ENCODE data around the gene SPDYE17.
"Not testable (repeated sequence)": the region's sequence is repeated elsewhere in the genome, so short reads cannot be mapped to it uniquely, and the experiment has no call there.

SPDYE17 gene

DNA sequence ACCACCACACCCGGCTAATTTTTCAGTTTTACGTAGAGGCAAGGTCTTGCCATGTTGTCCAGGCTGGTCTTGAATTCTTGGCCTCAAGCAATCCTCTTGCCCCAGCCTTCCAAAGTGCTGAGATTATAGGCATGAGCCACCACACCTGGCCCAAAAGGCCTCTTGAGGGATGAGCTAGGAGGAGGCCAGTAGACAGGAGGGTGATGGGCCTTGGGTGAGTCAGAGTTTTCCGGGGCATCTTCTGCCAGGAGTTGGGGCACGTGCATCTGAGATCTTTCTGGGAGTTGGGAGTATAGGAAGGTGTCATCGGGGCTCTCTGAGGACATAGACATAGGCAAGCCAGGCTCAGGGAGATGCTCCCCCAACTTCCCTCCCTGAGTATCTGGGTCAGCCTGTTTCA, 48.8 kb downstream of the SPDYE17 start:
- not testable (repeated sequence) for H3K4me3 ChIP-seq (ENCODE audit: low read depth, low read length); DNase-seq (ENCODE audit: low read depth)

DNA sequence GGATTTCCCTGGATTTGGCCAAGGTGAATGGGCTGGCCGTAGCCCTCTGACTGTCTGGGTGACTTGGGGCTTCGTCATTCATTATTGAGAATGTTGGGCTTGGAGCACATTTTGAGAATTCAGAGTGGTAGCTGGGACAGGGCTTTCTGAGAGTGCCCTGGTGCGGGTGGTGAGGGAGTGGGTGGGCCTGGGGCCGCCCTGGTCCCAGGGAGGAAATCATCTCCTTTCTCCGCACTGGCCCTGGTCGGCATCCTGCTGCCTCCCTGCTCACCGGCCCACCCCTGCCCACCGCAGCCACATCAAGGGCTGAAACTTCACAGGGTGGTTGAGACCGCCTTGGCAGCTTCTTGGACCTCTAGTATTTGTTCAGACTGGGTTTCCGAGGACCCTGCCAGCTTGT, 49.7 kb downstream of the SPDYE17 start:
- not testable (repeated sequence) for DNase-seq (ENCODE audit: low read depth); H3K4me3 ChIP-seq (ENCODE audit: low read depth, low read length)

DNA sequence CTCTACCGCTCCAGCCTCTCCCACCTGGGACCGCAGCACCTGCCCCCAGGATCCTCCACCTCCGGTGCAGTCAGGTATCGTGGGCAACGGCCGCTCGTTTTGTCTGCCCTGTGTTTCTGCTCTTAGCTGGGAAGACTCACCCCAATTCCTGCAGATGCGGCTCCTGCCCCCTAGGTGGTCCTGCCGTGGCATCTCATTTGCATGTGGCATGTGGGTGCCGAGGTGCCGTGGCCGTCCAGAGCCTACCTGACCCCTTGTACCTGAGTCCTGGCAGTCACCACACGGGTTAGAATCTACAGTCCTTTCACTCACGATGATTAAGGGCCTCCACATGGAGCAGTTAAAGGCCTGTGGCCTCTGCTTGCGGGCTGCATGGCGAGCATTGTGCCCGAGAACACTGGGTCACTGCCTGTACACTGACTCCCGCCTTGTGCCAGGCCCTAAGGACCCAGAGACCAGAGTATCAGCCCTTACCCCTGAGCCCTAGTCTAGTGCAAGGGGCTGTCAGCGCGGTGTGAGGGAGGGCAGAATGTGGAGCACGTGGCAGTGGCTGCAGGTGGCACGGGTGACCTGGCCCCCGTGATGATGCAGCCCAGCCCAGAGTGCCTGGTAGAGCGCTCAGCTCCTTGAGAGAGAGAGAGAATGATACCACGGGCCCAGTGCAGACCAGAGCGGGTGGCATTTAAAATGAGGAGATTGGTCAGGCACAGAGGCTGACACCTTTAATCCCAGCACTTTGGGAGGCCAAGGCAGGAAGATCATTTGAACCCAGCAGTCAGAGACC, 50.8 kb downstream of the SPDYE17 start:
- H3K4me3 ChIP-seq (ENCODE audit: low read depth, low read length); DNase-seq (ENCODE audit: low read depth): not testable (repeated sequence)

DNA sequence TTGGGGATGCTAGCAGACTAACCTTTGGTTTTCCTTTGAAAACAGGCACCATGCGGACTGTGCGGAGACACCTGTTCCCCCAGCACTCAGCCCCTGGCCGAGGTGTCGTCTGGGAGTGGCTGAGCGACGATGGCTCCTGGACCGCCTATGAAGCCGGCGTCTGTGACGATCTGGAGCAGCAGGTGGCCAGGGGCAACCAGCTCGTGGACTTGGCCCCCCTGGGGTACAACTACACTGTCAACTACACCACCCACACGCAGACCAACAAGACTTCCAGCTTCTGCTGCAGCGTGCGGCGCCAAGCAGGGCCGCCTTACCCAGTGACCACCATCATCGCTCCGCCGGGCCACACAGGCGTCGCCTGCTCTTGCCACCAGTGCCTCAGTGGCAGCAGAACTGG, 51.6 kb downstream of the SPDYE17 start:
- not testable (repeated sequence) for DNase-seq (ENCODE audit: low read depth)

DNA sequence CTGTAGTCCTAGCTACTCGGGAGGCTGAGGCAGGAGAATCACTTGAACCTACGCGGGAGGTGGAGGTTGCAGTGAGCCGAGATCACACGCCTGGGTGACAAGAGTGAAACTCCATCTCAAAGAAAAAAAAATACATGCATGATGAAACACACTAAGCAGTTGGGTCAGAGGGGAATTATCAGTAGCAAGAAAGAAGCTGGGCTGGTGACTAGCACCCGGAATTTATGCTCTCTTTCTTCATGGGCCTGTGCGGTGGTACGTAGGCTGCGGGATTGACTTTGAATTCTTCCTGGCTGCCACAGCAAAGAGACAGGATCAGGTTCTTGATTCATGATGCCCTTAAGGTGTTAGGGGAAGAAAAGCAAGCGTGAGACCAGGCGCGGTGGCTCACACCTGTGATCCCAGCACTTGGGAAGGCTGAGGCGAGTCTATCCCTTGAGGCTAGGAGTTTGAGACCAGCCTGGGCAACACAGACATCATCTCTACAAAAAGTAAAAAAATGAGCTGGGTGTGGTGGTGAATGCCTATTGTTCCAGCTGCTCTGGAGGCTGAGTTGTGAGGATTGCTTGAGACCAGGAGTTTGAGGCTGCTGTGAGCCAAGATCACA, 54.3 kb downstream of the SPDYE17 start:
- not testable (repeated sequence) for DNase-seq (ENCODE audit: low read depth); H3K4me3 ChIP-seq (ENCODE audit: low read depth, low read length)

More for the DNA sequence above, 51.6 kb downstream of the SPDYE17 start:
- not testable (repeated sequence) for H3K4me3 ChIP-seq (ENCODE audit: low read depth, low read length)

DNA sequence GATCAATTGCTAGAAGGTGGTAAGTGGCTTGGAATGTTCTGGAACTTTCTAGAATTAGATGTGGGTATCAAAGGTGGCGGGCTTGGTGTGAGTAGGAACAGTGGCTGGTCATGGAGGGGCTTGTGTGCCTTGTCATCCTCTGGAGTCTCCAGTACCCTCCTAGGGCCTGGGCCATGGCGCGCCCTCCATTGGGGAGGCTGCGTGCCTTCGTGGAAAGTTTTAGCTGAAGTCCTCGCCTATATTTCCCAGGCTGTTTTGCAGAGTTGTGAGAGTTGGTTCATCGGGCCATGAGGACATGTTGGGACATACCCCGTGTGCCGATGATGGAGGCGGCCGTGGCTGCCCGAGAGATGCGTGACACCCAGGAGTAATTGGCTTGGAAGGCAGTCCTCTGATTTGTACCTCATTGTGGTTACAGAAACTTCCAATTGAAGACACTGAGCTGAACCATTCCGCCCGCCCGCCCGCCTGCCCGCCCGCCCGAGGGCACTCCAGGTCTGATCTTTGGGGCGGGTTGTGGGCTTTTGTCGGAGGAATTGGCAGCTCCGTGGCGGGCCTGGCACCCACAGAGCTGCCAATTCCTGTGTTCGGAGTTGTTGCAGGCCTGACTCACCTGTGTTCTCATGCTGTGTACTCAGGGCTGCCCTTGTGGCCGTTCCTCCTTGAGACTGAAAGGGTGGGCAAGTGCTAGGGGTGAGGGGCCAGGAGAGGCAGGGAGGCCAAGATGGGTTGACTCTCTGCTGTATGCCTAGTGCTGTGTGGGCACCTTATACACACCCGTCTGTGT, 57.2 kb downstream of the SPDYE17 start:
- DNase-seq (ENCODE audit: low read depth); H3K4me3 ChIP-seq (ENCODE audit: low read depth, low read length): not testable (repeated sequence)

DNA sequence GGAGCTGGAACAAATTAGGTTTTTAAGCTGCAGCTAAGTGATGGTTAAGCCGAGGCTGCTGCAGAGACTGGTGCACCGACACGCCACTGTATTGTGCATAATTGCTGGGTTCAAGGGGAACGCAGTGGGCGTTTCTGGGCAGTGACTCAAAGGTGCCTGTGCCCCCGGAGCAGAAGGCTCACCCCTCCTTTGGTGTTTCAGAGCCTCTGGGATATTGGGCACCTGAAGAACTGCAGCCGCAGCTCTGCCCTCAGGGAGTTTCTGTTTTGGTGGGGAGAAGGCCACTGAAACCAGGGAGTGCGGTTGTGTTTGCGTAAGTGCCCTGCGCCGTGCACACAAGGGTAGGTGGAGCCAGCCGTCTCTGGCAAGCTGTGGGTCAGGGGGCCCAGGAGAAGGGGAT, 57.8 kb downstream of the SPDYE17 start:
- H3K4me3 ChIP-seq (ENCODE audit: low read depth, low read length); DNase-seq (ENCODE audit: low read depth): not testable (repeated sequence)

DNA sequence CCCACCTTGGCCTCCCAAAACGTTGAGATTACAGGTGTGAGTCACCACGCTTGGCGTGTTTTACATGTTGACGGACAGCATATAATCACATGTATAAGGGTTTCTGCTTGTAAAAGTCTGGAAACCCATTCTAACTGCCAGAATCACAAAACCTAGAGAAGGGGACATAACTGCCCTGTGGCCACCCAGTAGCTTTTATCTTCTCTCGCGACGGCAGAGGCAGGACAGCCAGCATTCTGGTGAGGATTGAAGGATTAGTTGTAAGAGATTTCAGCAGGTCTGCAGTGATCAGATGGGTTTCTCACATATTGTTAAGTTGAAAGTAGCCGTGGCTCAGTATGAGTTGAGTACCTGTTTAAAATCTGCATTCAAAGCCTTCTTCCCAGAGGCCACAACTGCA, 59.8 kb downstream of the SPDYE17 start:
- H3K4me3 ChIP-seq (ENCODE audit: low read depth, low read length); DNase-seq (ENCODE audit: low read depth): not testable (repeated sequence)
